AG08396 (cell line): Measurements from ENCODE around the gene LGALS14.

Experiments used
- DNase-seq: peaks from one replicate; pipeline ENCODE4 v3.0.0; 2012; ENCODE audit warnings: low spot score, mixed read lengths

Gene LGALS14

DNA sequence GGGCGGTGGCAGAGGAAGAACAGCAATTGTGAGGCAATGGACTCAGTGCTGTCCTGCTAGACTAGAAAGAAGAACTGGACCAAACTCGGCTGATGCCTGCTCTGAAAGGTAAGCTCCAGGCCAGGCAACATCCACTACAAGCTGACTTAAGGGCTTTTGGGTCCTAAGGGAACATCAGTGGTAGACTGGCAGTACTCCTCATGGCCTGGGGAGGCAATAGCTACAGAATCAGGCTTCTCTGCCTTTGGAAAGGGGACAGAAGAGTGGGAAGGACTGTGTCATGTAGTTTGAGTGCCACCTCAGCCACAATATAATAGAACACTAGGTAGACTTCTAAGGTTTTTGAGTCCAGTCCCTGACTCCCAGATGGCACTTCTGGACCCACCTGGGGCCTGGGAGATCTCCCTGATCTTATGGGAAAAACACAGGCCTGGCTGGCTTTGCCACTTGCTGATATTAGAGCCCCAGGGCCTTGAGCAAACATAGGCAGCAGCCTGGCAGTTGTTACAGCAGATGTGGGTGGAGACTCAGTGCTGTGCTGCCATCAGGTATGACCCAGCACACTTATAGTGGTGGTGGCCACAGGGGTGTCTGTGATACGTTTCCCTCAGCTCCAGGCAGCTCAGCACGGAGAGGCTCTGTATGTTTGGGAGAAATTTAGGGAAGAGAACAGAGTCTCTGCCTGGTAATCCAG is 42.7 kb downstream of the LGALS14 start:
- DNase-seq: no peak

DNA sequence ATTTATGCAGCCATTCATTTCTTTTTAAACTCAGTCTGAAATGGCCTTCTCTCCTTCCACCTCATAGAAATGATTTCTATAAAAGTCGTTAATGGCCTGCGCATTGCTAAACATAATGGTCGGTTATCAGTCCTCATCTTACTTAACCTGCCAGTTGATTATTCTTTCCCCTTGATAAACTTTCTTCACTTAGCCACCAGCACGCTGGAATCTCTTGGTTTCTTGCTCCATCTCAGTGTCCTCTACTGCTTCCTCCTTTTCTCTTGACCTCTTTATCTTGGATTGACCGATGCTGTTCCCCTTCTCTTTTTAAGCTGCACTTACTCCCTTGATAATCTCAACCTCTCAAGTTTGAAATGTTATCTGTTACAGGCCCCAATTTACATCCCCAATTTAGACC is 45.7 kb downstream of the LGALS14 start:
- DNase-seq: no peak

DNA sequence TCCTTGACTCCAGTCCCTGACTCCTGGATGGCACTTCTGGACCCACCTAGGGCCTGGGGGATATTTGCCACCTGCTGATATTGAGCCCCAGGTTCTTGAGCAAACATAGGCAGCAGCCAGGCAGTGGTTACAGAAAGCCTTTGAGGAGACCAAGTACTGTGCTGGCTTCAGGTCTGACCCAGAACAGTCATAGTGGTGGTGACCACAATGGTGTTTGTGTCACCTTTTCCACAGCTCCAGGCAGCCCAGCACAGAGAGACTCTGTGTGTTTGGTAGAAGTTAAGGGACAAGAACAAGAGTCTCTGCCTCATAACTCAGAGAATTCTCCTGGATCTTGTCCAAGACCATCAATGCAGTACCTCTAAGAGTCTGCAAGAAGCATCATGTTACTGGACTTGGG is 48.1 kb downstream of the LGALS14 start:
- no peak for DNase-seq

DNA sequence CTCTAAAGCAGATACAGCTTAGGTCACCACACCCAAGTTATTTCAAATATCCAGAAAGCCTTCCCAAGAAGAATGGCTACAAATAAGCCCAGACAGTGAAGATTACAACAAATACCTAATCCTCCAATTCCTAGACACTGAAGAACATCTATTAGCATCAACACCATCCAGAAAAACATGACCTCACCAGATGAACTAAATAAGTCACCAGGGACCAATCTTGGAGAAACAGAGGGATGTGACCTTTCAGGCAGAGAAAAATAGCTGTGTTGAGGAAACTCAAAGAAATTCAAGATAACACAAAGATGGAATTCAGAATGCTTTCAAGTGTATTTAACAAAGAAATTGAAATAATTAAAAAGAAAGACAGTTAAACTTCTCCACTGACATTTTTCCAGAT is 48.5 kb downstream of the LGALS14 start:
- no peak for DNase-seq

DNA sequence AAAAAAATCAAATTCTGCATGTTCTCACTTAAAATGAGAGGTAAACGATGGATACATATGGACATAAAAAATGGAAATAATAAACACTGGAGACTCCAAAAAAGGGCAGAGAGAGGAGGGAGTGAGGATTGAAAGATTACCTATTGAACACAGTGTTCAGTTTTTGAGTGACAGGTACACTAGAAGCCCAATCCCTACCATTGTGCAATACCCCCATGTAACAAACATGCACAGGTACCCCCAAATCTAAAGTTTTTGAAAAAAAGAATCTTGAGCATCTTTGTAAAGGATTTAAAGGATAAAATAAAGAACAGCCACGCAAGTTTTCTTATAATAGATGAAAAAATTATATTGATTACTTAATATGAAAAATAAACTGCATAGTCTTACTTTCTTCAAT is 50.3 kb downstream of the LGALS14 start:
- DNase-seq: no peak

DNA sequence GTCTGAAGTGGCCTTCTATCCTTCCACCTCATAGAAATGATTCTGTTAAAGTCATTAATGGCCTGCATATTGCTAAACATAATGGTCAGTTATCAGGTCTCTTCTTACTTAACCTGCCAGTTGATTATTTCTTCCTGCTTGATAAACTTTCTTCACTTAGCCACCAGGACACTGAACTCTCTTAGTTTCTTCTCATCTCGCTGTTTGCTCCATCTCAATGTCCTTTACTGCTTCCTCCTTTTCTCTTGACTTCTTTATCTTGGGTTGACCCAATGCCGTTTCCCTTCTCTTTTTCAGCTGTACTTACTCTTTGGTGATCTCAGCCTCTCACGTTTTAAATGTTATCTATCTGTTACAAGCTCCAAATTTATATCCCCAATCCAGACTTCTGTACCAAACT is 50.7 kb downstream of the LGALS14 start:
- DNase-seq: no peak
